Hepatic stellate cell (primary cell): ENCODE measurements around the gene HOXD8.

ENCODE experiments used
- DNase-seq: peaks from one replicate; pipeline ENCODE4 v3.0.0; 2011; ENCODE audit warnings: low spot score

The HOXD8 gene

GRCh38 chr2:176130957-176131847, 1.7 kb downstream of the HOXD8 start:
- DNase-seq, result no peak

DNA sequence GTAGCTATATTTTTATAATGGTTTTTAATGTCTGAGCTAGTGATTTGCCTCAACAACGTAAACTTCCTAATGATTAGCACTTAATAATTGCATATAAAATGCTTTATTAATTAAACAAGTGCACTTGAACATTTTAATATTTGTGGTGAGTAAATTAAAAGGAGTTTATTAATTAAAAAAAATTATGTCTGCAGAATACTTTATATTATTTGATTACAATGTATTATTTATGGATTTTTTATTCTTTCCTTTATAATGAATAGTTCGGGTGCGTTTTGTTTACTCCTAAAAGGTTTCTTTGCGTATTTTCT, 2.3 kb downstream of the HOXD8 start:
- no peak for DNase-seq

GRCh38 chr2:176132205-176133171, 3.0 kb downstream of the HOXD8 start:
- DNase-seq, result no peak

GRCh38 chr2:176133389-176133788, 3.9 kb downstream of the HOXD8 start:
- DNase-seq, result no peak

- DNase-seq, result no peak
Observed at GRCh38 chr2:176134035-176134434, 4.5 kb downstream of the HOXD8 start.

DNA sequence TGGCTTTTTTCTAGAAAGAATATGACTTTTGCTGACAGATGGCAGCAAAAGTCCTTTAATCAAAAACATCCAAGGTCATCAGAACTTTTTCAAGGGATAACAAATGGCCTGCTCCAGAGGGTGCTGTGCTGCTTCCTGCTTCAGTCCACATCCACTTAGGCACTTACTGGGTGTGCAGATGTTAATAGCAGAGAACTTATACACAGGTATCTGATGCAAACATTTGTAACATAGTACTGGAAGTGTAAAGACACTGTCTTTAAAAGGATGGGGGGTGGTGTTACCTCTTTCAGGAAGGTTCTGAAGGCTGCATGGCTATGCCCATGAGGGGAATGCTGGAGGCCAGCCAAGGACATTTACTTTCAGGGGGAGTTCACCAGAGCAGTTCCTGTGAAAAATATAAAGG, 5.5 kb downstream of the HOXD8 start:
- DNase-seq, result no peak

- no peak for DNase-seq
Observed at GRCh38 chr2:176136374-176137251, 7.1 kb downstream of the HOXD8 start.

DNA sequence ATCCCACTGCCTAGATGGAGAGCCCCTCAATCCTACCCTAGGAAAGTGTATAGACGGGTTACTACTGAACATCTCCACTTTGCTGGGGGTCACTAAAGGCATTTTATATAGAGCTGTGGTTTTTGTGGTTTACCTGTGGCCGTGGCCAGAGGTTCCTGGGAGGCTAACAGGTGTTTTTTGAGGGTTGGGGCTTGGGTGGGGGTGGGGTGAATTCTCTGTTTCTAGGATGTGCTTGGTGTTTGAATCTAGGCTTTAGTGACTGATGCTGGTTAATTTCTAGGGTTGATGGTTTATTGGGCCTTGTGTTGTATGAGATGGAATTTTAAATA, 7.7 kb downstream of the HOXD8 start:
- no peak for DNase-seq

- DNase-seq, result no peak
Observed at GRCh38 chr2:176137906-176138305, 8.4 kb downstream of the HOXD8 start.

GRCh38 chr2:176138526-176138922, 9.0 kb downstream of the HOXD8 start:
- no peak for DNase-seq

DNA sequence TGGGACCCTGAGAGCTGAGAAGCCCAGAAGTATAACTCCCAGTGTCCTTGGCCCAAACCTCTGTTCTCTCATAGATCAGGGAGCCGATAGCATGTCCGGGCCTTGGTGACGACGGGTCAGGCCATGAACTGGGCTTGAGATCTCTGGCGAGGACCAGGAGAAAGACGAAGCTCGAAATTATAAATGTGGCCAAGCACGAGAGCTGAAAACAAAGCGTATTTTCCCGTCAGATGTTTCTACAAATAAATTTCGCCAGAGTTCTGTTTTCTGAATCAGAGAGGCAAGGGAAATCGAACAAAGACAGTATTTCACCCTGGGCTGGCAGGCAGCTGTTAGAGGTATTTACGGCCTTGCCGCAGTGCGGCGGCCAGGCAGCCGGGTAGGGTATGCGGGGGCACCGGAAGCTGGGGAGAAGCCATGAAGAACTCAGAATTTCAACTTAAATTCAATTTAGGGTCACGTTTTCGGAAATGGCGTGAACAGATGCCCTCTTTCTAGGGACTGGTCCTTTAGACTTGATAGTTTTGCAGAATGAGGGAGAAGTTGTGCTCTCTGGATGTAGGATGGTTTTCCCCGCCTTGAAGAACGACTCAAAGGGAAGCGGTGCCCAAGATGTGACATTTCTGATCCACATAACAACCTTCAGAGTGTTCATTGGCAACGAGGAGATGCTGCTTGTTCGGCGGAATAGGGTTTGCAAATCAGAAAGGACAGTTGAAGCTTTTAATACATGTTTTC, 9.6 kb downstream of the HOXD8 start:
- DNase-seq, result no peak

DNA sequence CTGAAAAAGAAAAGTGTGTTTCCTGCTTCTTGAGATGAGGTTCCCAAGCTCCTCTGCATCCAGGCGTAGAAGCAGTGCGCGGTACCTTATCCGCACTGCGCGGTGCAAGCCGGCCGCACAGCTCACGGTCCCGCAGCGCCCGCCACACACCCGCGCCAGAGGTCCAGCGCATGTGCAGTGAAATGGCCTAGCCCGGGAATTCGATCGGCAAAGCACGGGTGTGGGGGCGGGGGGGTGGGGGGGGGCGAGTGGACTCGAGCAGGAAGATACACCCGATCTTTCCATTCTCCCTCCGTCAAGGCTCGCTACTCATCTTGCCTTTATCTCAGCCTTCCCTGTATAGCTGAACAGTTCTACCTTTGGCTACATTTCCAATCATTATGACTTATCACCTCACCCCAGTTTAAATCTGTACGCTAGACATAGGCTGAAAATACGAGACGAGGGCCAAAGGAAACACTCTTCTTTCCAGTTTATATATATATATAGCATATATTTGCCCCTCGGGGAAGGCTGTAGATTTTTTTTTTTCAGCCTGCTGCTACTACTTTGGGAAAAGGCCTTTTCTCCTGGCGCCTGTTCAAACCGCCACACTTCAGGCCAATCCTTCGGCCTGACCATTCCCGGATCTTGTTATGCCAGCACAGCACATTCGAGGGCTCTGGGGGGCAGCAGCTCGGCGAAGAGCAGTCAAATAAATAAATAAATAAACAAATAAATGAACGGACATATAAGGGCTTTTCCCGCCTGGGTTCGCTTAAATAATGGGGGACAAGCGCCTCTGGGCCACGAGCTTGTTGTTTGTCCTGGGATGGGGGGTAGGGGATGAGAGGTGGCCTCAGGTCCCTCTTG, 10.4 kb downstream of the HOXD8 start:
- no peak for DNase-seq

GRCh38 chr2:176140513-176141317, 11.2 kb downstream of the HOXD8 start:
- DNase-seq, result peak; percentile 89

DNA sequence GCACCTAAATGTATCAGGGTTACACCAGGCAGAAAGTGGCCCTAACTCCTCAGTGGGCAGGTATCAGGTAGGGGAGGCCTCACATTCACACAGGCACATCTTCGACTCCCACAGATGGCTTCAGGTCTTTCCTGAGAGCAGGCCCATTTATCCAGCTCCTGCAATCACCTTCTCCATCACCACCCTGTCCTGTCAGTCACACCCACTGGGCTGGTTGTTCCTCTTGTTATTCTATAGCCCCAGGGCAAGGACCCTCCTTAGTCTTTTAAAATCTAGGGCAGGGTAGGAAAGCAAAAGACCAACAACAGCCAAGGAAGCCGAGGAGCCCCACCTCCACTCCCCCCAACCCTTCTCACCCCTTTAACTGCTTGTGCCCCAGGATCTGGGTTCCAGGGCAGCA, 12.8 kb downstream of the HOXD8 start:
- no peak for DNase-seq

GRCh38 chr2:176145085-176145969, 15.8 kb downstream of the HOXD8 start:
- no peak for DNase-seq

DNA sequence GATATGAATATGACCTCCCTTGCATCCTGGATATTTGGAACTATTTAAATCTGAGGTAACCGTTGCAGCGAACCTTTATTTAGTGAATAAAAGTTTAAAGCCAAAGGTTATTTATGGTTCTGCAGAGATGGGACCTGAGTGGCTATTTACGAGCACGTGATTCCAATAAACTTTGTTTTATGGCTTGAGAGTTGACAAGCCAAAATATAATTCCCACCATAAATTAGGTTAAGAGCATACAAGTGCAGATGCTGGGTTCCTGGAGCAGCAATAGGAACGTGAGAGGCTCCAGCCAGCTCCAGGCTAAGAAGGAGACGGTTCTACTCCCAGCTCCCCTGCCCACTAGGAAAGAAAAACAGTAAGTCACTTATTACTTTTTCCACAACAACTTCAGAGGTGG, 16.6 kb downstream of the HOXD8 start:
- DNase-seq, result no peak

DNA sequence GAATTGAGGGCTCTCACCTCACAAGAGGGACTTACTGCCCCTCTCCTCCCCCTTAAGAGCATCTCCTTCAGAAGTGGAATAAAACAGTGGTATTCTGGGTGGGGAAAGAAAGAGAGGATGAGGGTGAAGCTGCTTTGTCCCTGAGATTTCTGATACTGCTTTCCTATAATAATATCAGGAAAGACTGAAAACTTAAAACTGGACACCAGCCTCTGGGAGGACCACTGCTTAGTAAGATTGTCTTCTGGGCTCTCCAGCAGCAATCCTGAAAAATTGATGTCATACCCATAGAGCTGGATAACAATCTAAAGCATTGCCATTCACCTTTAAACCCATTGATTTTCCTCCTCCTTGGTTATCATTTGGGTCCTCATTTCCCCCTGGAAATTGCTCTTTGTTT, 17.1 kb downstream of the HOXD8 start:
- no peak for DNase-seq

- no peak for DNase-seq
Observed at GRCh38 chr2:176147210-176147799, 17.8 kb downstream of the HOXD8 start.
